SK-N-SH (cell line): ENCODE data around the gene ENHO.

Experiments
- EP300 ChIP-seq, 2 experiments: IDR thresholded peaks; 2 replicates each; pipeline versions ENCODE4 v1.4.0 to v1.6.1; 2012; ENCODE audit warnings: borderline replicate concordance in 1 of 2, low read depth in 1 of 2, low read length in 1 of 2
- FOSL2 ChIP-seq: IDR thresholded peaks from 2 replicates; pipeline ENCODE4 v1.4.0; 2012; ENCODE audit warnings: low read depth, mild to moderate bottlenecking, moderate library complexity, borderline replicate concordance
- FOXM1 ChIP-seq: IDR thresholded peaks from 2 replicates; pipeline ENCODE4 v1.4.0; 2012; ENCODE audit warnings: low read depth, mild to moderate bottlenecking
- GATA2 ChIP-seq: sonication (generic); formaldehyde crosslinking; IDR thresholded peaks from 2 replicates; pipeline ENCODE4 v1.5.0; 2020; ENCODE audit warnings: mild to moderate bottlenecking, missing genetic modification reagents
- MXI1 ChIP-seq: IDR thresholded peaks from 2 replicates; pipeline ENCODE4 v1.6.1; 2012; ENCODE audit warnings: mild to moderate bottlenecking, low read depth, low read length, improper control_type of control experiment
- POLR2AphosphoS5 ChIP-seq: IDR thresholded peaks from 2 replicates; pipeline ENCODE4 v1.6.1; 2012; ENCODE audit warnings: low read depth, low read length
- SIN3A ChIP-seq: IDR thresholded peaks from 2 replicates; pipeline ENCODE4 v1.6.1; 2012; ENCODE audit warnings: low read depth, mild to moderate bottlenecking, low read length, moderate library complexity, borderline replicate concordance
- SMC3 ChIP-seq: IDR thresholded peaks from 2 replicates; pipeline ENCODE4 v1.6.1; 2012; ENCODE audit warnings: low read depth, low read length, improper control_type of control experiment
- TAF1 ChIP-seq: IDR thresholded peaks from 2 replicates; pipeline ENCODE4 v1.6.1; 2012; ENCODE audit warnings: low read depth, mild to moderate bottlenecking, low read length, moderate library complexity, borderline replicate concordance
- TF ChIP-seq, protein P1 (sequence below): fragments of 150-350 bp; IDR thresholded peaks from 2 replicates; pipeline ENCODE4 v1.6.1; 2017; ENCODE audit warnings: antibody characterized with exemption, low read length, low read depth, borderline replicate concordance
- TF ChIP-seq, protein P2 (sequence below): fragments of 200-600 bp; sonication (generic); IDR thresholded peaks from 2 replicates; pipeline ENCODE4 v1.6.1; 2017; ENCODE audit warnings: antibody characterized with exemption, mild to moderate bottlenecking, moderate library complexity
- TF ChIP-seq, protein P3 (sequence below): IDR thresholded peaks from 2 replicates; pipeline ENCODE4 v1.4.0; 2012; ENCODE audit warnings: low read depth

DNA sequence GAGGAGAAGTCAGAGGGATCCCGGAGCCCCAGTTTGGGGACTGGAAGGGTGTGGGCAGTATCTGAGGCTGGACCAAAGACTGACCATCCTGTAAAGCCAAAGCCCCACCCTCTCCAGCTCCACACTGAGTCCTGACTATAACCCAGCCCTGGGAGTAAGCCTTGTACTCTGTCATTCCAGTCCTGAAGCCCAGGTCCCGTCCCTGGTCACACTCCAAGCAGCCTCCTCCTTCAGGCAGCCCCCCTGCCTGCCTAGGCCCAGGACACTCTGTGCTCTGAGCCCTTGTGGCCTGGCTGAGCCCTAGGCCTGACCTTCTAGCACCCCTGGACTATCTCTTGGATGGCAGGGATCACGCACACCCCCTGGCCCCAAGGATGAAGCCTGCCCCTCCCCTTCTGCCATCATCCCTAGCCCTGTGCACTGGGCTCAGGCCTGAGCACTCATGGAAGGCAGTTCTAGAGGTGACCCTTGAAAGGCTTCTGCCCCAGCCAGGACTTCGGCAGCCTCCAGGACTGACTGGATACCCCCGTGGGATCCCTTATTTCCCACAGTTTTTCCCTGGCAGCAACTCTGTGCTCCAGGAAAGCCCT lies 28.0 kb upstream of the ENHO start:
- TF ChIP-seq MXI1 = no peak
- no peak for TF ChIP-seq FOXM1
- no peak for TF ChIP-seq SMC3
- TF ChIP-seq GATA2 (CRISPR knock-in tag) = no peak
- no peak for TF ChIP-seq POLR2AphosphoS5
- TF ChIP-seq TAF1 = no peak
- TF ChIP-seq, protein P1, sequence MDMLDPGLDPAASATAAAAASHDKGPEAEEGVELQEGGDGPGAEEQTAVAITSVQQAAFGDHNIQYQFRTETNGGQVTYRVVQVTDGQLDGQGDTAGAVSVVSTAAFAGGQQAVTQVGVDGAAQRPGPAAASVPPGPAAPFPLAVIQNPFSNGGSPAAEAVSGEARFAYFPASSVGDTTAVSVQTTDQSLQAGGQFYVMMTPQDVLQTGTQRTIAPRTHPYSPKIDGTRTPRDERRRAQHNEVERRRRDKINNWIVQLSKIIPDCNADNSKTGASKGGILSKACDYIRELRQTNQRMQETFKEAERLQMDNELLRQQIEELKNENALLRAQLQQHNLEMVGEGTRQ = no peak
- no peak for TF ChIP-seq EP300 (IDR thresholded peaks at IDR 0.05; ENCODE audit: borderline replicate concordance in 1 of 2, low read depth in 1 of 2, low read length in 1 of 2)
- TF ChIP-seq, protein P2, sequence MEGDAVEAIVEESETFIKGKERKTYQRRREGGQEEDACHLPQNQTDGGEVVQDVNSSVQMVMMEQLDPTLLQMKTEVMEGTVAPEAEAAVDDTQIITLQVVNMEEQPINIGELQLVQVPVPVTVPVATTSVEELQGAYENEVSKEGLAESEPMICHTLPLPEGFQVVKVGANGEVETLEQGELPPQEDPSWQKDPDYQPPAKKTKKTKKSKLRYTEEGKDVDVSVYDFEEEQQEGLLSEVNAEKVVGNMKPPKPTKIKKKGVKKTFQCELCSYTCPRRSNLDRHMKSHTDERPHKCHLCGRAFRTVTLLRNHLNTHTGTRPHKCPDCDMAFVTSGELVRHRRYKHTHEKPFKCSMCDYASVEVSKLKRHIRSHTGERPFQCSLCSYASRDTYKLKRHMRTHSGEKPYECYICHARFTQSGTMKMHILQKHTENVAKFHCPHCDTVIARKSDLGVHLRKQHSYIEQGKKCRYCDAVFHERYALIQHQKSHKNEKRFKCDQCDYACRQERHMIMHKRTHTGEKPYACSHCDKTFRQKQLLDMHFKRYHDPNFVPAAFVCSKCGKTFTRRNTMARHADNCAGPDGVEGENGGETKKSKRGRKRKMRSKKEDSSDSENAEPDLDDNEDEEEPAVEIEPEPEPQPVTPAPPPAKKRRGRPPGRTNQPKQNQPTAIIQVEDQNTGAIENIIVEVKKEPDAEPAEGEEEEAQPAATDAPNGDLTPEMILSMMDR = no peak
- TF ChIP-seq, protein P3, sequence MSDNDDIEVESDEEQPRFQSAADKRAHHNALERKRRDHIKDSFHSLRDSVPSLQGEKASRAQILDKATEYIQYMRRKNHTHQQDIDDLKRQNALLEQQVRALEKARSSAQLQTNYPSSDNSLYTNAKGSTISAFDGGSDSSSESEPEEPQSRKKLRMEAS = no peak
- no peak for TF ChIP-seq FOSL2
- TF ChIP-seq SIN3A = no peak
